ENCODE data around the gene ZNF787. TPM values are rescaled to one million over a fixed set of nuclear protein-coding genes. Genes with fewer than 3 reads are reported as not detected.

ZNF787 gene
- total and polyA plus RNA-seq, 2 of the 4 experiments (the other 2 are of a cell fraction), result 4.8 to 11.2 TPM

GRCh38 chr19:56092685-56093631, 28.1 kb downstream of the ZNF787 start:
- ATAC-seq (ENCODE audit: low read depth), result no peak
- Histone ChIP-seq H3K9me3 (ENCODE audit: control insufficient read depth, insufficient read depth, low read length) (peaks cover 11% of the 10 kb centered on the region), H3K27me3 (ENCODE audit: control insufficient read depth, insufficient read depth, low read length) (no peaks in the 10 kb centered on the region), H2AFZ (replicated peaks; ENCODE audit: low read length, poor library complexity) (no peak overlapping the region), H2AK9ac (replicated peaks; ENCODE audit: low read depth, low read length, poor library complexity) (no peak overlapping the region), H3K9me1 (ENCODE audit: insufficient read depth, low read length) (no peaks in the 10 kb centered on the region), H3K18ac (ENCODE audit: low read depth, low read length) (no peak overlapping the region), H4K91ac (ENCODE audit: insufficient read depth, low read depth, low read length) (no peak overlapping the region), H2BK15ac (ENCODE audit: low read depth, low read length) (no peak overlapping the region), H3K56ac (ENCODE audit: extremely low read depth, insufficient read depth, low read length) (no peak overlapping the region), H3K27ac (ENCODE audit: insufficient read depth, low read length) (no peak overlapping the region), H4K5ac (ENCODE audit: low read depth, low read length) (no peak overlapping the region), H2BK20ac (ENCODE audit: low read depth, low read length) (no peak overlapping the region), H3K4ac (ENCODE audit: low read depth, low read length) (no peak overlapping the region), H3K9ac (ENCODE audit: low read depth, low read length) (no peak overlapping the region), H3K36me3 (ENCODE audit: control insufficient read depth, insufficient read depth, low read length) (peaks cover 44% of the 10 kb centered on the region), H3K79me1 (ENCODE audit: low read depth in 1 of 2, low read length in 2 of 2) (peaks cover 25 to 62% of the 10 kb centered on the region in 2 experiments), H3K4me3 (ENCODE audit: insufficient read depth, low read depth, low read length) (no peak overlapping the region), H4K8ac (ENCODE audit: low read depth in 2 of 2, low read length in 2 of 2) (no peak overlapping the region), H3K4me1 (ENCODE audit: control insufficient read depth, insufficient read depth, low read length) (peaks cover 3% of the 10 kb centered on the region; the same call in 1 of the 2 replicates), H4K20me1 (ENCODE audit: insufficient read depth, low read length) (peaks cover 52% of the 10 kb centered on the region), H2BK120ac (ENCODE audit: low read depth, low read length) (no peak overlapping the region), H3K4me2 (ENCODE audit: low read depth, low read length) (no peak overlapping the region), H2AK5ac (ENCODE audit: low read depth, low read length) (no peak overlapping the region), H3K23ac (ENCODE audit: low read depth, low read length) (no peak overlapping the region), H3K14ac (replicated peaks; ENCODE audit: low read depth, low read length) (no peak overlapping the region), H2BK5ac (ENCODE audit: low read depth, low read length, poor library complexity, severe bottlenecking) (no peak overlapping the region)
- in situ Hi-C loops (cut with MboI; ENCODE audit: low sequenced_read_pairs), result no loop called here
- no peak for TF ChIP-seq MAZ (IDR thresholded peaks at IDR 0.05; ENCODE audit: borderline replicate concordance, low read depth, low read length)
- TF ChIP-seq FOS (IDR thresholded peaks at IDR 0.05; ENCODE audit: low read depth, low read length), result no peak
- no peak for TF ChIP-seq CEBPB (IDR thresholded peaks at IDR 0.05; ENCODE audit: low read depth, low read length)
- no peak for TF ChIP-seq RFX5 (IDR thresholded peaks at IDR 0.05; ENCODE audit: low read depth, low read length)
- TF ChIP-seq USF2 (IDR thresholded peaks at IDR 0.05; ENCODE audit: low read depth, low read length), result no peak
- no peak for TF ChIP-seq POLR2A (IDR thresholded peaks at IDR 0.05; ENCODE audit: low read depth, low read length)
- TF ChIP-seq RCOR1 (IDR thresholded peaks at IDR 0.05; ENCODE audit: insufficient replicate concordance, low read length), result no peak
- TF ChIP-seq ELK1 (IDR thresholded peaks at IDR 0.05; ENCODE audit: borderline replicate concordance, low read depth, low read length), result no peak
- TF ChIP-seq MAFK (IDR thresholded peaks at IDR 0.05; ENCODE audit: low read depth, low read length), result no peak
- TF ChIP-seq CHD1 (IDR thresholded peaks at IDR 0.05; ENCODE audit: low read depth, low read length), result no peak
- TF ChIP-seq MXI1 (IDR thresholded peaks at IDR 0.05; ENCODE audit: borderline replicate concordance, low read depth, low read length), result no peak
- no peak for TF ChIP-seq NFE2L2 (IDR thresholded peaks at IDR 0.05; ENCODE audit: low read depth, low read length)
- TF ChIP-seq SMC3 (IDR thresholded peaks at IDR 0.05; ENCODE audit: low read depth, low read length), result no peak
- no peak for TF ChIP-seq BHLHE40 (IDR thresholded peaks at IDR 0.05; ENCODE audit: low read depth, low read length)
- no TSS peak for BruUV-seq (replicated peaks)
- WGBS, 2 experiments (ENCODE audit: extremely low coverage in 2 of 2, insufficient read length in 1 of 2), result 100% methylated on average over 8 of the region's 32 CpGs; no CpG with 5 or more reads in 1 of the 2 experiments
- intact Hi-C loops (cut with micrococcal nuclease), result no loop called here
- ChIA-PET POLR2A (ENCODE audit: unreplicated experiment) (no interaction called here), CTCF (no interaction called here)
- dilution Hi-C loops (cut with HindIII; ENCODE audit: low sequenced_read_pairs, unreplicated experiment), result no loop called here
- DNase-seq, result no peak

All from IMR-90 (cell line).